Stimulated activated naive CD8-positive, alpha-beta T cell treated with anti-CD3 and anti-CD28 coated beads, Interleukin-15, Interleukin-2, amounts not matched to agents 100 ng/mL and 50 ng/mL, for 24 hours (primary cell): ENCODE data around the gene EP400.

Source experiments
- H3K27ac Mint-ChIP-seq: one replicate; pipeline ENCODE4 v1.8.0; 2021; ENCODE audit warnings: mild to moderate bottlenecking, mixed read lengths
- H3K27me3 Mint-ChIP-seq: one replicate; pipeline ENCODE4 v1.8.0; 2021; ENCODE audit warnings: mixed read lengths
- H3K36me3 Mint-ChIP-seq: one replicate; pipeline ENCODE4 v1.8.0; 2021; ENCODE audit warnings: low read depth, mixed read lengths
- H3K4me1 Mint-ChIP-seq: one replicate; pipeline ENCODE4 v1.8.0; 2021; ENCODE audit warnings: low read depth, mixed read lengths
- H3K4me3 Mint-ChIP-seq: one replicate; pipeline ENCODE4 v1.8.0; 2021; ENCODE audit warnings: mild to moderate bottlenecking, mixed read lengths
- H3K9me3 Mint-ChIP-seq: one replicate; pipeline ENCODE4 v1.8.0; 2021; ENCODE audit warnings: mixed read lengths

The EP400 gene

GRCh38 chr12:131933387-131933786 lies 16.4 kb upstream of the EP400 start:
- Mint-ChIP-seq H3K27me3 (no peaks in the 10 kb centered on the region), H3K9me3 (no peaks in the 10 kb centered on the region), H3K4me1 (peaks cover 23% of the 10 kb centered on the region), H3K36me3 (peaks cover 58% of the 10 kb centered on the region), H3K4me3 (no peak overlapping the region), H3K27ac (no peak overlapping the region)

- Mint-ChIP-seq H3K27ac (no peak overlapping the region), H3K27me3 (no peaks in the 10 kb centered on the region), H3K4me3 (no peak overlapping the region), H3K36me3 (peaks cover 69% of the 10 kb centered on the region), H3K4me1 (peaks cover 23% of the 10 kb centered on the region), H3K9me3 (no peaks in the 10 kb centered on the region)
These were observed 15.2 kb upstream of the EP400 start for GRCh38 chr12:131934535-131934934.

- H3K27ac Mint-ChIP-seq, result no peak overlapping the region
- H3K4me1 Mint-ChIP-seq, result no peaks in the 10 kb centered on the region
- no peak overlapping the region for H3K4me3 Mint-ChIP-seq
- peaks cover 78% of the 10 kb centered on the region for H3K36me3 Mint-ChIP-seq
- no peaks in the 10 kb centered on the region for H3K9me3 Mint-ChIP-seq
- H3K27me3 Mint-ChIP-seq, result no peaks in the 10 kb centered on the region
These were observed 11.7 kb upstream of the EP400 start for GRCh38 chr12:131938082-131938481.

GRCh38 chr12:131939007-131939406 lies 10.7 kb upstream of the EP400 start:
- Mint-ChIP-seq H3K36me3 (peaks cover 78% of the 10 kb centered on the region), H3K27me3 (no peaks in the 10 kb centered on the region), H3K9me3 (no peaks in the 10 kb centered on the region), H3K27ac (no peak overlapping the region), H3K4me1 (no peaks in the 10 kb centered on the region), H3K4me3 (no peak overlapping the region)

- peaks cover 76% of the 10 kb centered on the region for H3K36me3 Mint-ChIP-seq
- no peak overlapping the region for H3K4me3 Mint-ChIP-seq
- no peaks in the 10 kb centered on the region for H3K4me1 Mint-ChIP-seq
- no peak overlapping the region for H3K27ac Mint-ChIP-seq
- H3K27me3 Mint-ChIP-seq, result no peaks in the 10 kb centered on the region
- no peaks in the 10 kb centered on the region for H3K9me3 Mint-ChIP-seq
These were observed 9.6 kb upstream of the EP400 start for GRCh38 chr12:131940141-131940547.

GRCh38 chr12:131941116-131941986 lies 8.4 kb upstream of the EP400 start:
- Mint-ChIP-seq H3K36me3 (peaks cover 76% of the 10 kb centered on the region), H3K9me3 (no peaks in the 10 kb centered on the region), H3K4me3 (no peak overlapping the region)

GRCh38 chr12:131941987-131942341 lies 7.8 kb upstream of the EP400 start:
- H3K36me3 Mint-ChIP-seq, result peaks cover 69% of the 10 kb centered on the region
- no peaks in the 10 kb centered on the region for H3K27me3 Mint-ChIP-seq
- no peak overlapping the region for H3K4me3 Mint-ChIP-seq

More at GRCh38 chr12:131941116-131941986, 8.4 kb upstream of the EP400 start:
- no peaks in the 10 kb centered on the region for H3K4me1 Mint-ChIP-seq
- no peak overlapping the region for H3K27ac Mint-ChIP-seq
- no peaks in the 10 kb centered on the region for H3K27me3 Mint-ChIP-seq

GRCh38 chr12:131942671-131943070 lies 7.1 kb upstream of the EP400 start:
- Mint-ChIP-seq H3K36me3 (peaks cover 66% of the 10 kb centered on the region), H3K4me1 (peaks cover 5% of the 10 kb centered on the region), H3K27ac (no peak overlapping the region), H3K9me3 (no peaks in the 10 kb centered on the region), H3K27me3 (no peaks in the 10 kb centered on the region), H3K4me3 (no peak overlapping the region)

More at GRCh38 chr12:131941987-131942341, 7.8 kb upstream of the EP400 start:
- Mint-ChIP-seq H3K4me1 (no peaks in the 10 kb centered on the region), H3K9me3 (no peaks in the 10 kb centered on the region), H3K27ac (no peak overlapping the region)

GRCh38 chr12:131943389-131943788 lies 6.4 kb upstream of the EP400 start:
- H3K27ac Mint-ChIP-seq, result no peak overlapping the region

GRCh38 chr12:131943876-131944275 lies 5.9 kb upstream of the EP400 start:
- H3K36me3 Mint-ChIP-seq, result peaks cover 54% of the 10 kb centered on the region
- no peaks in the 10 kb centered on the region for H3K27me3 Mint-ChIP-seq
- H3K4me3 Mint-ChIP-seq, result no peak overlapping the region
- H3K4me1 Mint-ChIP-seq, result peaks cover 17% of the 10 kb centered on the region
- no peaks in the 10 kb centered on the region for H3K9me3 Mint-ChIP-seq
- H3K27ac Mint-ChIP-seq, result no peak overlapping the region

More at GRCh38 chr12:131943389-131943788, 6.4 kb upstream of the EP400 start:
- H3K4me1 Mint-ChIP-seq, result peaks cover 12% of the 10 kb centered on the region
- H3K36me3 Mint-ChIP-seq, result peaks cover 58% of the 10 kb centered on the region
- no peaks in the 10 kb centered on the region for H3K9me3 Mint-ChIP-seq
- H3K27me3 Mint-ChIP-seq, result no peaks in the 10 kb centered on the region
- H3K4me3 Mint-ChIP-seq, result no peak overlapping the region

- H3K9me3 Mint-ChIP-seq, result no peaks in the 10 kb centered on the region
- peak overlapping the region; percentile 6 for H3K27ac Mint-ChIP-seq
- no peaks in the 10 kb centered on the region for H3K27me3 Mint-ChIP-seq
- peaks cover 24% of the 10 kb centered on the region for H3K4me1 Mint-ChIP-seq
- peaks cover 45% of the 10 kb centered on the region for H3K36me3 Mint-ChIP-seq
- H3K4me3 Mint-ChIP-seq, result no peak overlapping the region
These were observed 5.0 kb upstream of the EP400 start for GRCh38 chr12:131944601-131945251.

- Mint-ChIP-seq H3K9me3 (no peaks in the 10 kb centered on the region), H3K27me3 (no peaks in the 10 kb centered on the region), H3K4me1 (peaks cover 31% of the 10 kb centered on the region), H3K36me3 (peaks cover 27% of the 10 kb centered on the region), H3K4me3 (no peak overlapping the region), H3K27ac (no peak overlapping the region)
These were observed 3.0 kb upstream of the EP400 start for GRCh38 chr12:131946757-131947156.

- peaks cover 34% of the 10 kb centered on the region for H3K4me1 Mint-ChIP-seq
- no peaks in the 10 kb centered on the region for H3K27me3 Mint-ChIP-seq
- H3K4me3 Mint-ChIP-seq, result no peak overlapping the region
- H3K27ac Mint-ChIP-seq, result peak overlapping the region; percentile 50
- no peaks in the 10 kb centered on the region for H3K9me3 Mint-ChIP-seq
- H3K36me3 Mint-ChIP-seq, result peaks cover 22% of the 10 kb centered on the region
These were observed 2.2 kb upstream of the EP400 start for GRCh38 chr12:131947482-131948027.

GRCh38 chr12:131948166-131948712 lies 1.5 kb upstream of the EP400 start:
- Mint-ChIP-seq H3K27me3 (no peaks in the 10 kb centered on the region), H3K4me1 (peaks cover 41% of the 10 kb centered on the region), H3K27ac (peak overlapping the region; percentile 82), H3K36me3 (peaks cover 22% of the 10 kb centered on the region), H3K4me3 (no peak overlapping the region), H3K9me3 (no peaks in the 10 kb centered on the region)
